Mucosa of gallbladder (tissue), 1 donor: Measurements from ENCODE around the gene ARHGAP24. TPM values are rescaled to one million over a fixed set of nuclear protein-coding genes. Genes with fewer than 3 reads are reported as not detected.
"Not testable (repeated sequence)": the region's sequence is repeated elsewhere in the genome, so short reads cannot be mapped to it uniquely, and the experiment has no call there.

Experiments
- DNase-seq: peaks from one replicate; pipeline ENCODE4 v3.0.0-alpha.2; 2020; ENCODE audit warnings: low spot score
- total RNA-seq: library from RNA; stranded (reverse); gene quantifications from one replicate; pipeline ENCODE4 v1.2.1, GENCODE V29; 2021
- donor health status: DM: no; HTN: no; CAD: no.

Gene ARHGAP24
- total RNA-seq, 1 donor from 2014 or later = 13.6 TPM

GRCh38 chr4:85656759-85657505, 182.0 kb downstream of the ARHGAP24 start:
- no peak for DNase-seq

- DNase-seq = no peak
Observed at GRCh38 chr4:85658766-85659439, 184.0 kb downstream of the ARHGAP24 start.

GRCh38 chr4:85659610-85660218, 184.8 kb downstream of the ARHGAP24 start:
- DNase-seq = no peak

- not testable (repeated sequence) for DNase-seq
Observed at GRCh38 chr4:85666625-85667024, 191.7 kb downstream of the ARHGAP24 start.

- no peak for DNase-seq
Observed at GRCh38 chr4:85669204-85669603, 194.3 kb downstream of the ARHGAP24 start.

GRCh38 chr4:85669992-85670548, 195.1 kb downstream of the ARHGAP24 start:
- DNase-seq = no peak

GRCh38 chr4:85671120-85671519, 196.2 kb downstream of the ARHGAP24 start:
- DNase-seq = no peak

- DNase-seq = no peak
Observed at GRCh38 chr4:85672116-85672515, 197.2 kb downstream of the ARHGAP24 start.

GRCh38 chr4:85672959-85673358, 198.0 kb downstream of the ARHGAP24 start:
- DNase-seq = no peak

GRCh38 chr4:85673540-85673939, 198.6 kb downstream of the ARHGAP24 start:
- DNase-seq = no peak

GRCh38 chr4:85675076-85676049, 200.4 kb downstream of the ARHGAP24 start:
- DNase-seq = no peak

- no peak for DNase-seq
Observed at GRCh38 chr4:85676050-85676425, 201.1 kb downstream of the ARHGAP24 start.

GRCh38 chr4:85676850-85677590, 202.1 kb downstream of the ARHGAP24 start:
- DNase-seq = peak; percentile 23

GRCh38 chr4:85681221-85681657, 206.3 kb downstream of the ARHGAP24 start:
- peak; percentile 47 for DNase-seq

- DNase-seq = no peak
Observed at GRCh38 chr4:85681921-85682320, 207.0 kb downstream of the ARHGAP24 start.

- DNase-seq = no peak
Observed at GRCh38 chr4:85682391-85682790, 207.4 kb downstream of the ARHGAP24 start.

- no peak for DNase-seq
Observed at GRCh38 chr4:85684676-85685075, 209.7 kb downstream of the ARHGAP24 start.

- DNase-seq = no peak
Observed at GRCh38 chr4:85686398-85686797, 211.4 kb downstream of the ARHGAP24 start.

GRCh38 chr4:85688055-85688740, 213.2 kb downstream of the ARHGAP24 start:
- DNase-seq = no peak

GRCh38 chr4:85696661-85697060, 221.7 kb downstream of the ARHGAP24 start:
- DNase-seq = no peak
